Measurements from ENCODE around the gene IFNG.

GRCh38 chr12:68106660-68107059 is 52.9 kb downstream of the IFNG start:
- TF ChIP-seq CTCF (IDR thresholded peaks at IDR 0.05; ENCODE audit: poor library complexity, severe bottlenecking) (no peak), EZH2 (IDR thresholded peaks at IDR 0.05; ENCODE audit: borderline replicate concordance, insufficient read depth, low read length, poor library complexity, severe bottlenecking) (no peak), POLR2AphosphoS5 (IDR thresholded peaks at IDR 0.05) (no peak)
